Testis (tissue), 2 donors: ENCODE measurements around the gene BMP5.

Source experiments
- CTCF ChIP-seq, 3 experiments: fragments of 450-650 bp in 2 of 3; fragments of 200-600 bp in 1 of 3; sonication (generic) in 1 of 3; IDR thresholded peaks; one replicate each; pipeline ENCODE4 v1.5.1; 2016 to 2019; ENCODE audit warnings: antibody characterized with exemption in 3 of 3, mild to moderate bottlenecking in 2 of 3, moderate library complexity in 1 of 3
- POLR2A ChIP-seq: fragments of 450-650 bp; IDR thresholded peaks from one replicate; pipeline ENCODE4 v1.6.1; 2017; ENCODE audit warnings: antibody characterized with exemption, mild to moderate bottlenecking, moderate library complexity

- TF ChIP-seq CTCF (IDR thresholded peaks at IDR 0.05), result no peak
- no peak for TF ChIP-seq POLR2A
These were observed 22.0 kb upstream of the BMP5 start for GRCh38 chr6:55897346-55897745.
